ENCODE data around the gene LAPTM4A. TPM values are rescaled to one million over a fixed set of nuclear protein-coding genes. Genes with fewer than 3 reads are reported as not detected.
A peak's percentile ranks its signal among the peaks of the same experiment; 100 is the strongest.

Gene LAPTM4A
- 11.7 and 37.2 TPM in 2 replicates for total RNA-seq (2014; rRNA removed; shearing (Covaris generic); ENCODE audit: low replicate concordance)

DNA sequence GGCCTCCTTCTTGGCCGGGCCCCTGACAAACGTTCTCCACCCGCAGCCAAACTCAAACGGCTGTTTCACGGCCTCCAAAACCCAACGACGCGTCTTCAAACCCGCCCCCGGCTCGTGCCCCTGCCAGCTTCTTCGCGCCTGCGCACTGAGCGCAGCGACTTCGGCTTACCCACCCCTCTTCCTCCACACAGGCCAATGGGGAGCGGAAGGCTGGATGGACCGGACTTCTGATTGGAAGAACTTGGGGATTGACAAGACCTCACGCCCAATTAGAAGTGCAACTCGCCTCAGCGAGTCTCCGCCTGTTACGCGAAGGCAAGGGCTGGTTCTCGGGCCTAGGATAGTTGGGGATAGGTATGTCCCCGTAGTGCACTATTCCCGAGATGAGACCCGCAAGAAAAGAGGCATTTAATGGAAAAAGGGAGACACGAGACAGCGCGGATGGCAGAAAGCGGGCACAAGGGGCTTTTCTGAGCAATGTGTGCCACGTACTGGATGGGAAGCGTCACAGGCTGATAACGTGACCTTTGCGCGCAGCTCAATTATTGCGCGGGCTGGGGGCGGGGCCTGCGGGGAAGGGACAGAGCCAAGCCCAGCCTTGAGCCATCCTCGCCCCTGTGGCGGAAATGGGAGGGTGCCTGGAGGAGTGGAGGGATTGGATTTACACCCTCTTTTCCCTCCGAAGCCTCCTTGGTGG, at the start of gene LAPTM4A:
TSS of gene LAPTM4A (minus strand) at position 97 of the 697 bp plus-strand sequence. CDS start 108 bp downstream, outside the sequence.
- H3K9ac ChIP-seq (ENCODE audit: low read length): peak within 1 kb of the TSS; percentile 85
- H3K4me1 ChIP-seq (ENCODE audit: low read length): peaks cover 31% of the 10 kb centered on the region
- H3K9me2 ChIP-seq (replicated peaks; ENCODE audit: insufficient read depth, low read length): no peaks in the 10 kb centered on the region
- peak; percentile 100 for DNase-seq
- H3K4me3 ChIP-seq (ENCODE audit: low read length): peak within 1 kb of the TSS; percentile 87
- no peaks in the 10 kb centered on the region for H3K36me3 ChIP-seq (ENCODE audit: insufficient read depth, low read length)
- H4K20me1 ChIP-seq (ENCODE audit: insufficient read depth, low read depth, low read length): 0 out of 2 replicates have a peak, but pooled peaks cover 4% of the 10 kb centered on the region
- peak within 1 kb of the TSS; percentile 85 for H3K27ac ChIP-seq (ENCODE audit: low read length)
- H2AFZ ChIP-seq (ENCODE audit: low read length): peak within 1 kb of the TSS; percentile 75
- no peaks in the 10 kb centered on the region for H3K9me3 ChIP-seq (ENCODE audit: low read length)
- peak within 1 kb of the TSS; percentile 86 for H3K4me2 ChIP-seq (ENCODE audit: low read depth, low read length, poor library complexity, severe bottlenecking)
- H3K27me3 ChIP-seq (ENCODE audit: low read length): no peaks in the 10 kb centered on the region
- peaks cover 44% of the 10 kb centered on the region for H3K79me2 ChIP-seq (ENCODE audit: low read length)

DNA sequence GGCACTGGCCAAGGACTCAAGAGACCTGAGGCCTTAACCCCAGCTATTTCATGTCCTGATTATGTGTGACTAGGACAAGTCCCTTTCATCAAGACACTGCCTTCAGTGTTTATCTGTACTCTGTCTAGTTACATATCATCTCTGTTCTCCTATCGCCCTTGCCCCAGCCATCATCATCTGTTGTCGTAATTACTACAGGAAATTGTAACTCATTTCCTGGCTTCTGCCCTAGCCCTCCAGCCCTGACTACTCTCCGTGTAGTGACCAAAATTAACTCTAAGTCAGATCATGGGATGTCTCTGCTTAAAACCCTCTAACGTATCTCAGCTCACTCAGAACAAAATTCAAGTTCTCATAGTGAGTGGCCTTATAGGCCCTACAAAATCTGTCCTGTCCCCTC, 49.3 kb upstream of the LAPTM4A start:
- Histone ChIP-seq H3K9ac (ENCODE audit: low read length) (no peak overlapping the region), H3K27me3 (ENCODE audit: low read length) (no peaks in the 10 kb centered on the region), H3K27ac (ENCODE audit: low read length) (no peak overlapping the region), H3K9me2 (replicated peaks; ENCODE audit: insufficient read depth, low read length) (no peaks in the 10 kb centered on the region), H3K4me2 (ENCODE audit: low read depth, low read length, poor library complexity, severe bottlenecking) (no peak overlapping the region), H2AFZ (ENCODE audit: low read length) (no peak overlapping the region), H3K4me3 (ENCODE audit: low read length) (no peak overlapping the region), H3K36me3 (ENCODE audit: insufficient read depth, low read length) (no peaks in the 10 kb centered on the region), H3K9me3 (ENCODE audit: low read length) (no peaks in the 10 kb centered on the region), H3K4me1 (ENCODE audit: low read length) (peaks cover 20% of the 10 kb centered on the region), H4K20me1 (ENCODE audit: insufficient read depth, low read depth, low read length) (no peaks in the 10 kb centered on the region), H3K79me2 (ENCODE audit: low read length) (no peaks in the 10 kb centered on the region)
- no peak for DNase-seq

GRCh38 chr2:20099780-20100179, 48.4 kb upstream of the LAPTM4A start:
- Histone ChIP-seq H3K27me3 (ENCODE audit: low read length) (no peaks in the 10 kb centered on the region), H2AFZ (ENCODE audit: low read length) (peak overlapping the region; percentile 33; the same call in 1 of the 2 replicates)

GRCh38 chr2:20097889-20098714, 46.7 kb upstream of the LAPTM4A start:
- H3K4me3 ChIP-seq (ENCODE audit: low read length): 0 out of 2 replicates have a peak overlapping the region, but pooled peaks have one; percentile 23
- no peaks in the 10 kb centered on the region for H3K27me3 ChIP-seq (ENCODE audit: low read length)
- peak overlapping the region; percentile 71; the same call in 1 of the 2 replicates for H2AFZ ChIP-seq (ENCODE audit: low read length)
- H3K4me1 ChIP-seq (ENCODE audit: low read length): peaks cover 4% of the 10 kb centered on the region
- peak overlapping the region; percentile 47 for H3K4me2 ChIP-seq (ENCODE audit: low read depth, low read length, poor library complexity, severe bottlenecking)
- no peaks in the 10 kb centered on the region for H3K79me2 ChIP-seq (ENCODE audit: low read length)
- H3K9me3 ChIP-seq (ENCODE audit: low read length): no peaks in the 10 kb centered on the region
- H4K20me1 ChIP-seq (ENCODE audit: insufficient read depth, low read depth, low read length): no peaks in the 10 kb centered on the region
- H3K36me3 ChIP-seq (ENCODE audit: insufficient read depth, low read length): no peaks in the 10 kb centered on the region
- no peaks in the 10 kb centered on the region for H3K9me2 ChIP-seq (replicated peaks; ENCODE audit: insufficient read depth, low read length)
- DNase-seq: peak; percentile 92
- H3K27ac ChIP-seq (ENCODE audit: low read length): no peak overlapping the region
- no peak overlapping the region for H3K9ac ChIP-seq (ENCODE audit: low read length)

More at GRCh38 chr2:20099780-20100179, 48.4 kb upstream of the LAPTM4A start:
- Histone ChIP-seq H3K27ac (ENCODE audit: low read length) (no peak overlapping the region), H3K9me3 (ENCODE audit: low read length) (no peaks in the 10 kb centered on the region), H3K9ac (ENCODE audit: low read length) (no peak overlapping the region), H3K4me1 (ENCODE audit: low read length) (peaks cover 13% of the 10 kb centered on the region), H3K4me2 (ENCODE audit: low read depth, low read length, poor library complexity, severe bottlenecking) (no peak overlapping the region), H3K36me3 (ENCODE audit: insufficient read depth, low read length) (no peaks in the 10 kb centered on the region), H3K4me3 (ENCODE audit: low read length) (no peak overlapping the region), H3K79me2 (ENCODE audit: low read length) (no peaks in the 10 kb centered on the region), H4K20me1 (ENCODE audit: insufficient read depth, low read depth, low read length) (no peaks in the 10 kb centered on the region), H3K9me2 (replicated peaks; ENCODE audit: insufficient read depth, low read length) (no peaks in the 10 kb centered on the region)
- DNase-seq: no peak

- Histone ChIP-seq H4K20me1 (ENCODE audit: insufficient read depth, low read depth, low read length) (no peaks in the 10 kb centered on the region), H2AFZ (ENCODE audit: low read length) (no peak overlapping the region)
Observed at GRCh38 chr2:20095469-20095868, 44.0 kb upstream of the LAPTM4A start.

GRCh38 chr2:20094955-20095354, 43.5 kb upstream of the LAPTM4A start:
- DNase-seq: no peak
- Histone ChIP-seq H3K9me3 (ENCODE audit: low read length) (no peaks in the 10 kb centered on the region), H3K9ac (ENCODE audit: low read length) (no peak overlapping the region), H3K27ac (ENCODE audit: low read length) (no peak overlapping the region), H3K79me2 (ENCODE audit: low read length) (no peaks in the 10 kb centered on the region), H3K4me3 (ENCODE audit: low read length) (no peak overlapping the region), H4K20me1 (ENCODE audit: insufficient read depth, low read depth, low read length) (no peaks in the 10 kb centered on the region), H3K27me3 (ENCODE audit: low read length) (no peaks in the 10 kb centered on the region), H3K36me3 (ENCODE audit: insufficient read depth, low read length) (no peaks in the 10 kb centered on the region), H3K9me2 (replicated peaks; ENCODE audit: insufficient read depth, low read length) (no peaks in the 10 kb centered on the region), H3K4me1 (ENCODE audit: low read length) (peaks cover 4% of the 10 kb centered on the region), H2AFZ (ENCODE audit: low read length) (no peak overlapping the region), H3K4me2 (ENCODE audit: low read depth, low read length, poor library complexity, severe bottlenecking) (no peak overlapping the region)

More at GRCh38 chr2:20095469-20095868, 44.0 kb upstream of the LAPTM4A start:
- no peaks in the 10 kb centered on the region for H3K79me2 ChIP-seq (ENCODE audit: low read length)
- H3K4me2 ChIP-seq (ENCODE audit: low read depth, low read length, poor library complexity, severe bottlenecking): no peak overlapping the region
- no peaks in the 10 kb centered on the region for H3K27me3 ChIP-seq (ENCODE audit: low read length)
- H3K9me2 ChIP-seq (replicated peaks; ENCODE audit: insufficient read depth, low read length): no peaks in the 10 kb centered on the region
- no peaks in the 10 kb centered on the region for H3K9me3 ChIP-seq (ENCODE audit: low read length)
- no peak overlapping the region for H3K27ac ChIP-seq (ENCODE audit: low read length)
- H3K4me3 ChIP-seq (ENCODE audit: low read length): no peak overlapping the region
- no peak overlapping the region for H3K9ac ChIP-seq (ENCODE audit: low read length)
- peaks cover 4% of the 10 kb centered on the region for H3K4me1 ChIP-seq (ENCODE audit: low read length)
- no peaks in the 10 kb centered on the region for H3K36me3 ChIP-seq (ENCODE audit: insufficient read depth, low read length)
- DNase-seq: no peak

DNA sequence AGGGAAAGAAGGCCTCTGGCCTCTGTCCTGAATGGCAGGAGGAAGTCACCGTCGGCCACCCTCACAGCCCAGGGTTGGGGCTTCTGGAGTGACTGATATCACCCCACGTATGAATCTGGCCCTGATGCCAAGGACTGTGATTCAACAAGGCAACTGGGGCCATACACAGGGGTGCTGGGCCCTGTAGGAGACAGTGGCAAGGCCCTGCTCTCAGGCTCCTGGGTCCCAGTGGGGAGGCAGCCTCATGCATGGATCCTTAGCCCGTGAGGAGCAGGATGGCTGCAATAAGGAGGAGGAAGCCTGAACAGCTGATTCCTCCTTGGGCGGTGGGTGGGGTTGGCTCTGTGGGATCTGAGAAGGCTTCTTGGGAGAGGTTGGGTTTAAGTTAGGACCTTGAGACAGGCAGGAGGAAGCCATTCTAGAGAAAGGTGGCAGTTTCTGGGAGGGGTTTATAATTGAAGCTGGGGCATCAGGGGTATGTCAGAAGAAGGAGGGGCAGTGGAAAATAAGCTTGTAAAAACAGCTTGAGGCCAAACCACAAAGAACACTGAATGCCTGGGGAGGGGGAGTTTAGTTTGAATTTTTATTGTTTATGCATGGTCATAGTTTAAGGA, 42.8 kb upstream of the LAPTM4A start:
- no peaks in the 10 kb centered on the region for H3K36me3 ChIP-seq (ENCODE audit: insufficient read depth, low read length)
- no peaks in the 10 kb centered on the region for H3K27me3 ChIP-seq (ENCODE audit: low read length)
- H3K9ac ChIP-seq (ENCODE audit: low read length): no peak overlapping the region
- no peak for DNase-seq
- H4K20me1 ChIP-seq (ENCODE audit: insufficient read depth, low read depth, low read length): no peaks in the 10 kb centered on the region
- H3K4me3 ChIP-seq (ENCODE audit: low read length): no peak overlapping the region
- no peaks in the 10 kb centered on the region for H3K79me2 ChIP-seq (ENCODE audit: low read length)
- H3K4me1 ChIP-seq (ENCODE audit: low read length): peaks cover 4% of the 10 kb centered on the region
- no peaks in the 10 kb centered on the region for H3K9me2 ChIP-seq (replicated peaks; ENCODE audit: insufficient read depth, low read length)
- no peak overlapping the region for H3K4me2 ChIP-seq (ENCODE audit: low read depth, low read length, poor library complexity, severe bottlenecking)
- no peak overlapping the region for H2AFZ ChIP-seq (ENCODE audit: low read length)
- H3K9me3 ChIP-seq (ENCODE audit: low read length): no peaks in the 10 kb centered on the region
- H3K27ac ChIP-seq (ENCODE audit: low read length): no peak overlapping the region

Measured in Karpas-422 (cell line).